Hepatocyte (in vitro differentiated cells): ENCODE data around the gene CHST13. TPM values are rescaled to one million over a fixed set of nuclear protein-coding genes. Genes with fewer than 3 reads are reported as not detected.
A peak's percentile ranks its signal among the peaks of the same experiment; 100 is the strongest.

Experiments used
- DNase-seq: peaks from one replicate; pipeline ENCODE4 v3.0.0-alpha.2; 2016; ENCODE audit warnings: low spot score
- H2AFZ ChIP-seq: fragments of 200-600 bp; sonication (generic); 2 replicates; pipeline ENCODE4 v1.6.0; 2016; ENCODE audit warnings: antibody characterized with exemption, mild to moderate bottlenecking
- H3K27ac ChIP-seq: fragments of 200-600 bp; sonication (generic); 2 replicates; pipeline ENCODE4 v1.5.1; 2016; ENCODE audit warnings: mild to moderate bottlenecking
- H3K27me3 ChIP-seq: fragments of 200-600 bp; sonication (generic); 2 replicates; pipeline ENCODE4 v1.6.1; 2016
- H3K36me3 ChIP-seq: fragments of 200-600 bp; sonication (generic); replicated peaks from 2 replicates; pipeline ENCODE4 v1.5.1; 2016; ENCODE audit warnings: low read depth; ENCODE audit not compliant: insufficient read depth
- H3K4me1 ChIP-seq: fragments of 200-600 bp; sonication (generic); 2 replicates; pipeline ENCODE4 v1.5.1; 2016; ENCODE audit warnings: mild to moderate bottlenecking, moderate library complexity; ENCODE audit not compliant: insufficient read depth
- H3K4me2 ChIP-seq: fragments of 200-600 bp; sonication (generic); 2 replicates; pipeline ENCODE4 v1.6.0; 2016
- H3K4me3 ChIP-seq: fragments of 200-600 bp; sonication (generic); 2 replicates; pipeline ENCODE4 v1.5.1; 2016; ENCODE audit warnings: mild to moderate bottlenecking
- H3K79me2 ChIP-seq: fragments of 200-600 bp; sonication (generic); 2 replicates; pipeline ENCODE4 v1.6.0; 2017; ENCODE audit warnings: mild to moderate bottlenecking
- H3K9me2 ChIP-seq: fragments of 200-600 bp; sonication (generic); replicated peaks from 2 replicates; pipeline ENCODE4 v1.6.0; 2017; ENCODE audit warnings: mild to moderate bottlenecking; ENCODE audit not compliant: insufficient read depth
- H3K9me3 ChIP-seq: fragments of 200-600 bp; sonication (generic); 2 replicates; pipeline ENCODE4 v1.5.1; 2016; ENCODE audit warnings: low read depth, mild to moderate bottlenecking
- H4K20me1 ChIP-seq: fragments of 200-600 bp; sonication (generic); 2 replicates; pipeline ENCODE4 v1.6.0; 2016; ENCODE audit warnings: mild to moderate bottlenecking; ENCODE audit not compliant: insufficient read depth, poor library complexity, severe bottlenecking
- CTCF ChIP-seq: fragments of 200-600 bp; sonication (generic); IDR thresholded peaks from 2 replicates; pipeline ENCODE4 v1.5.1; 2016; ENCODE audit warnings: antibody characterized with exemption, mild to moderate bottlenecking; ENCODE audit not compliant: poor library complexity
- EZH2 ChIP-seq: fragments of 200-600 bp; sonication (generic); IDR thresholded peaks from 2 replicates; pipeline ENCODE4 v1.6.1; 2016; ENCODE audit warnings: antibody characterized with exemption, mild to moderate bottlenecking, borderline replicate concordance
- EZH2phosphoT487 ChIP-seq: fragments of 200-600 bp; sonication (generic); IDR thresholded peaks from one replicate; pipeline ENCODE4 v1.6.1; 2018; ENCODE audit warnings: antibody characterized with exemption, mild to moderate bottlenecking, low read depth, moderate library complexity; ENCODE audit not compliant: unreplicated experiment, severe bottlenecking
- WGBS: methylation state at CpG from one replicate; pipeline ENCODE4 v1.1.6; 2016; ENCODE audit warnings: low lambda C conversion rate; ENCODE audit errors: missing lambda C conversion rate; 5-methylcytosine and 5-hydroxymethylcytosine counted together
- polyA plus RNA-seq: library from polyadenylated mRNA; unstranded; fragments of >200 nt; fragmentation: Nextera tagmentation; extraction: Ambion mirVana; gene quantifications from 2 replicates; pipeline ENCODE4 v1.2.1, GENCODE V29; 2016
- total RNA-seq: library from RNA; depleted of rRNA; stranded (reverse); fragments of >200 nt; gene quantifications from 2 replicates; pipeline ENCODE4 v1.2.3, GENCODE V29; 2014

Gene CHST13
- total and polyA plus RNA-seq, 2 experiments from 2014 or later: 31.5 to 54.6 TPM

GRCh38 chr3:126548556-126549466, 24.9 kb downstream of the CHST13 start:
- no peaks in the 10 kb centered on the region for H3K9me2 ChIP-seq
- H3K79me2 ChIP-seq: no peaks in the 10 kb centered on the region
- H3K27ac ChIP-seq: no peak overlapping the region
- H3K9me3 ChIP-seq: no peaks in the 10 kb centered on the region
- H2AFZ ChIP-seq: no peak overlapping the region
- H3K4me3 ChIP-seq: no peak overlapping the region
- 54% methylated on average over 9 of the region's 9 CpGs for WGBS
- DNase-seq: no peak
- TF ChIP-seq CTCF (peak; percentile 9), EZH2 (no peak)
- H3K4me2 ChIP-seq: no peak overlapping the region
- no peaks in the 10 kb centered on the region for H3K4me1 ChIP-seq
- H4K20me1 ChIP-seq: no peaks in the 10 kb centered on the region
- no peaks in the 10 kb centered on the region for H3K36me3 ChIP-seq
- H3K27me3 ChIP-seq: no peaks in the 10 kb centered on the region

GRCh38 chr3:126549861-126550487, 26.0 kb downstream of the CHST13 start:
- H3K27me3 ChIP-seq: no peaks in the 10 kb centered on the region
- no peaks in the 10 kb centered on the region for H3K4me1 ChIP-seq
- H3K4me3 ChIP-seq: no peak overlapping the region
- no peaks in the 10 kb centered on the region for H3K9me3 ChIP-seq
- H4K20me1 ChIP-seq: no peaks in the 10 kb centered on the region
- 81% methylated on average over 12 of the region's 12 CpGs for WGBS
- no peaks in the 10 kb centered on the region for H3K36me3 ChIP-seq
- H3K79me2 ChIP-seq: no peaks in the 10 kb centered on the region
- H3K27ac ChIP-seq: no peak overlapping the region
- no peak for DNase-seq
- no peak overlapping the region for H3K4me2 ChIP-seq
- no peak for TF ChIP-seq EZH2phosphoT487
- TF ChIP-seq EZH2: no peak
- no peak for TF ChIP-seq CTCF
- H2AFZ ChIP-seq: no peak overlapping the region
- no peaks in the 10 kb centered on the region for H3K9me2 ChIP-seq

- H3K79me2 ChIP-seq: no peaks in the 10 kb centered on the region
- 93% methylated on average over 11 of the region's 11 CpGs for WGBS
- H3K36me3 ChIP-seq: no peaks in the 10 kb centered on the region
- H4K20me1 ChIP-seq: no peaks in the 10 kb centered on the region
- no peaks in the 10 kb centered on the region for H3K9me3 ChIP-seq
- H3K27ac ChIP-seq: no peak overlapping the region
- H3K4me2 ChIP-seq: no peak overlapping the region
- no peaks in the 10 kb centered on the region for H3K27me3 ChIP-seq
- H3K9me2 ChIP-seq: no peaks in the 10 kb centered on the region
- TF ChIP-seq CTCF (no peak), EZH2 (no peak), EZH2phosphoT487 (no peak)
- H3K4me1 ChIP-seq: no peaks in the 10 kb centered on the region
- H3K4me3 ChIP-seq: no peak overlapping the region
- DNase-seq: no peak
- H2AFZ ChIP-seq: no peak overlapping the region
These were observed 26.6 kb downstream of the CHST13 start for GRCh38 chr3:126550488-126551051.
